PC-3 (cell line): ENCODE results near the gene CCND3. TPM values are rescaled to one million over a fixed set of nuclear protein-coding genes. Genes with fewer than 3 reads are reported as not detected.

ENCODE experiments used
- ATAC-seq: fragments of 200-7000 bp; cut with Tn5 transposase; 2 replicates; pipeline ENCODE4 v1.9.1; 2020; ENCODE audit warnings: mild to moderate bottlenecking, moderate library complexity
- BruUV-seq: library from RNA; stranded (reverse); fragments of 400-500 nt; replicated peaks from 2 replicates; lab custom pipeline; 2021; lab: Mats Ljungman, UMichigan
- CTCF ChIA-PET: fragments of 300-600 bp; sonication (Branson Sonifier 250); formaldehyde crosslinking; loops from one replicate; lab custom pipeline; 2022; ENCODE audit warnings: antibody characterized with exemption; lab: Charles Lee
- POLR2A ChIA-PET: fragments of 300-600 bp; sonication (Branson Sonifier 250); formaldehyde crosslinking; loops from one replicate; lab custom pipeline; 2022; ENCODE audit warnings: antibody characterized with exemption; ENCODE audit not compliant: unreplicated experiment; lab: Charles Lee
- DNase-seq: peaks from one replicate; pipeline ENCODE4 v3.0.0-alpha.2; 2015
- H2AFZ ChIP-seq: fragments of 300-600 bp; sonication (generic); 2 replicates; pipeline ENCODE4 v1.6.0; 2016; ENCODE audit warnings: antibody characterized with exemption, low read length
- H3F3A ChIP-seq: fragments of 300-600 bp; sonication (generic); one replicate; pipeline ENCODE4 v1.6.0; 2017; ENCODE audit warnings: antibody characterized with exemption, low read length, control low read depth, mild to moderate bottlenecking; ENCODE audit not compliant: unreplicated experiment
- H3K27ac ChIP-seq: fragments of 300-600 bp; sonication (generic); 2 replicates; pipeline ENCODE4 v1.5.1; 2016; ENCODE audit warnings: mild to moderate bottlenecking, low read length
- H3K27me3 ChIP-seq: fragments of 300-600 bp; sonication (generic); 2 replicates; pipeline ENCODE4 v1.6.1; 2016; ENCODE audit warnings: low read length, mixed read lengths
- H3K36me3 ChIP-seq: fragments of 300-600 bp; sonication (generic); 2 replicates; pipeline ENCODE4 v1.6.1; 2016; ENCODE audit warnings: low read depth, mixed run types, low read length, mixed read lengths
- H3K4me1 ChIP-seq: fragments of 300-600 bp; sonication (generic); 2 replicates; pipeline ENCODE4 v1.5.1; 2016; ENCODE audit warnings: low read length; ENCODE audit not compliant: insufficient read depth
- H3K4me2 ChIP-seq: fragments of 300-600 bp; sonication (generic); 2 replicates; pipeline ENCODE4 v1.6.0; 2016; ENCODE audit warnings: low read length
- H3K4me3 ChIP-seq: fragments of 300-600 bp; sonication (generic); 2 replicates; pipeline ENCODE4 v1.5.1; 2016; ENCODE audit warnings: mild to moderate bottlenecking, low read length, mixed read lengths
- H3K79me2 ChIP-seq: fragments of 300-600 bp; sonication (generic); 2 replicates; pipeline ENCODE4 v1.6.1; 2017; ENCODE audit warnings: low read length, mixed read lengths
- H3K9ac ChIP-seq: fragments of 300-600 bp; sonication (generic); 2 replicates; pipeline ENCODE4 v1.6.0; 2016; ENCODE audit warnings: mild to moderate bottlenecking, low read length
- H3K9me2 ChIP-seq: fragments of 300-600 bp; sonication (generic); replicated peaks from 2 replicates; pipeline ENCODE4 v1.6.1; 2016; ENCODE audit warnings: mixed run types, low read length, mixed read lengths
- H3K9me3 ChIP-seq: fragments of 300-600 bp; sonication (generic); 2 replicates; pipeline ENCODE4 v1.6.1; 2016; ENCODE audit warnings: low read length, mixed read lengths
- H4K20me1 ChIP-seq: fragments of 300-600 bp; sonication (generic); 2 replicates; pipeline ENCODE4 v1.6.1; 2016; ENCODE audit warnings: low read length, mixed read lengths
- EZH2 ChIP-seq: fragments of 300-600 bp; sonication (generic); IDR thresholded peaks from one replicate; pipeline ENCODE4 v1.6.1; 2017; ENCODE audit warnings: antibody characterized with exemption, mild to moderate bottlenecking, low read length; ENCODE audit not compliant: unreplicated experiment
- EZH2phosphoT487 ChIP-seq: fragments of 300-600 bp; sonication (generic); IDR thresholded peaks from 2 replicates; pipeline ENCODE4 v1.6.1; 2018; ENCODE audit warnings: mild to moderate bottlenecking, antibody characterized with exemption, low read length, borderline replicate concordance
- intact Hi-C: fragments of 100-400 bp; cut with micrococcal nuclease; formaldehyde crosslinking; loops from 2 replicates; pipeline ENCODE4 v1.9.0; 2023
- total RNA-seq: library from RNA; depleted of rRNA; stranded (reverse); fragments of >200 nt; gene quantifications from 2 replicates; pipeline ENCODE4 v1.2.3, GENCODE V29; 2014
- TF ChIP-seq, protein P1 (sequence below): fragments of 300-600 bp; sonication (generic); conservative IDR thresholded peaks from 2 replicates; pipeline ENCODE4 v1.5.1; 2017; ENCODE audit warnings: antibody characterized with exemption, low read depth, mild to moderate bottlenecking, low read length

CCND3 gene
- total RNA-seq, 1 experiment from 2014 or later, result 44.7 TPM

DNA sequence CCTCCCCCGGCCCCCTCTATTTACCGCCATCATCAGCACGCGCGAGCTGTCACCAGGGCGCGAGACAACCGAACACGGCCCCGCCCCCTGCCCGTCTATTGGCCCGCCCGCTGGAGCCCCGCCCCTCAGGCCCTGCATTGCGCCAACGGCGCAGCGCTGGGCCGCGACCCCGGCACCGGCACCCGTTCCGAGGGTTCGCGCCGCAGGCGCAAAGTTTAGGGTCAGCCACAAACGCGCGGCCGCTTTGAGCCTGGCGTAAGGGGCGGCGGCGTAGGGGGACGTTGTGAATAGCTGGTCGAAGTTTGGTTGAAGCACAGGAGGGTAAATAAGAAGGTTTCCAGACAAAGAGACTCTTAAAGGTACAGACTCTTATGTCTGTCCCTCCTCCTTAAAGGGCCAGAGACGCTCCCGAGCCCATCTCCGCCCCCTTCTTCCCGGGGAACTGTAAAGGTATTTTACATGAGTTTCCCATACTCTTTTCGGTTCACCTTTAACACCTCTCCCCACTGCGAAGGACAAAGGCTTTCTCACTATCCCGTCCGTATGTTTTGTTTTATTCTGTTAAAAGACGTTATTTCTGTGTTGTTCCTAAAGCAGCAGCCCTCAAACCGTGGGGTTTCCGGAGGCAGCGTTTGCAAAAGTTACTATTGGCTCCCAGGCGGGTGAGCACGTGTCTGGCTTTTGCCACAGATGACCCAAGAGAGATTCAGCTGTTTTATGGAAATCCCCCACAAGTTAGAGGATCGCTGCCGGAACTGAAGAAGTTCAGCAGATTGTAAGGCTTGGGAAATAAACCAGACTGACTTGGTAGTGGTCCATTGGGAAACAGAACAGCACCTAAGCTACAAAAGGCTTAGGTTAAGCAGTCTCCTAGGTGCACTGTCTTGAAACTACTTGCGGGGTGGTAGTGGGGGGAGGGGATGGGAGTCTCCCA lies 46.0 kb downstream of the CCND3 start, which contains the start of gene USP49:
USP49 (minus strand) TSS at position 76 of the 934 bp plus-strand sequence. CDS start 88,392 bp downstream, outside the sequence.
- POLR2A ChIA-PET, result interaction anchor here (0.6 to 1.2 kb wide), 8 partner anchors 8 to 821 kb away, joined by 3 to 4 read pairs (median 3); partner anchors contain the start of gene BYSL
- TF ChIP-seq, protein P1, sequence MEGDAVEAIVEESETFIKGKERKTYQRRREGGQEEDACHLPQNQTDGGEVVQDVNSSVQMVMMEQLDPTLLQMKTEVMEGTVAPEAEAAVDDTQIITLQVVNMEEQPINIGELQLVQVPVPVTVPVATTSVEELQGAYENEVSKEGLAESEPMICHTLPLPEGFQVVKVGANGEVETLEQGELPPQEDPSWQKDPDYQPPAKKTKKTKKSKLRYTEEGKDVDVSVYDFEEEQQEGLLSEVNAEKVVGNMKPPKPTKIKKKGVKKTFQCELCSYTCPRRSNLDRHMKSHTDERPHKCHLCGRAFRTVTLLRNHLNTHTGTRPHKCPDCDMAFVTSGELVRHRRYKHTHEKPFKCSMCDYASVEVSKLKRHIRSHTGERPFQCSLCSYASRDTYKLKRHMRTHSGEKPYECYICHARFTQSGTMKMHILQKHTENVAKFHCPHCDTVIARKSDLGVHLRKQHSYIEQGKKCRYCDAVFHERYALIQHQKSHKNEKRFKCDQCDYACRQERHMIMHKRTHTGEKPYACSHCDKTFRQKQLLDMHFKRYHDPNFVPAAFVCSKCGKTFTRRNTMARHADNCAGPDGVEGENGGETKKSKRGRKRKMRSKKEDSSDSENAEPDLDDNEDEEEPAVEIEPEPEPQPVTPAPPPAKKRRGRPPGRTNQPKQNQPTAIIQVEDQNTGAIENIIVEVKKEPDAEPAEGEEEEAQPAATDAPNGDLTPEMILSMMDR, result no peak
- TF ChIP-seq EZH2phosphoT487 (no peak), EZH2 (no peak)

DNA sequence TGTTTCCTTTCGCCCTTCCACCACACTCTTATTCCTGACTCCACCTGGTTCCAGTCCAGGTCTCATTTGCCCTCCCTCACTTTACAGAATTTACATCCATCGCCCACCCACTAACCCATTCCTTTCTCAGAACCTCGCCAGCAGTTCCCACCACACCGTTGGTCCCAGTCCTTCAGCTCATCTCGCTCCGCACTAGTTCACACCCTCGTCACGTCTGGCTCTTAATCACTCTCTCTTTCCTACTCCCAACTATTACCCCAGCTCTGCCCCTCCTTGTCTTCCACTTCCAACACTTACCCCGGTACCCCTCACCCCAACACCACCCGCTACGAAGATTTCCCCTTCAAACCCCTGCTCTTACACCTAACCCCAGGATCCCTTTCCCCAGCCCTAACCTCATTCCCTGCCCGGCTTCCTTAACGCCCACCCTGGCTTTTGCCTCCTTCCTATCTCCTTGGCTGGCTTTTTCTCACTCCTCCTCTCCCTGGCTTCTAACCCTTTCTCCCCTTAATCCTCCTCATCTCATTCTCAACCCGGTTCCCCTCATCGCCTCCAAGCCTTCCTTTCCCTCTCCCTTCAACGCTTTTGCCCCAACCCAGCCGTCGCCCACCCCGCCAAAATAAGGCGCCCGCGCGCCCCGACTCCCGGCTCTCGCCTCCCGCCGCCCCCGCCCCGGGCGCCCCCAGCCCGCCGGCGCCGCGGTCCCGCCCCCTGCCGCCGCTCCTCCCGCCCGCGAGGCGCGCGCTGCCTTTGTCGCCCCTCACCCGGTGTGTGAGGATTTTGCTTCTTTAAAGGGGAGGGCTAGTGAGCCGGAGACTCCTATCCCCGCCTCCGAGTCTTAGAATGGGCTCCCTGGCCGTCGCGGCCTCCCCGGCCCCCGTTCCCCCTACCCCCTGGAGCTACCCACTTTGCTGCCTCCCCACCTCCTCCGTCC lies 47.0 kb downstream of the CCND3 start:
- H3K9me2 ChIP-seq, result no peaks in the 10 kb centered on the region
- CTCF ChIA-PET, result interaction anchor here (0.8 to 1.6 kb wide), 3 partner anchors 11 to 107 kb away, joined by 3 to 9 read pairs (median 6); partner anchors contain the start of genes BYSL, MED20 and TOMM6
- peak overlapping the region; percentile 92 for H2AFZ ChIP-seq

More for the DNA sequence above, 46.0 kb downstream of the CCND3 start, which contains the start of gene USP49:
- peaks cover 16% of the 10 kb centered on the region for H3K4me1 ChIP-seq
- H3K36me3 ChIP-seq, result no peaks in the 10 kb centered on the region; the same call in 1 of the 2 replicates
- BruUV-seq, result no TSS peak
- peak within 1 kb of the TSS; percentile 67 for H3K9ac ChIP-seq
- H3K27ac ChIP-seq, result peak within 1 kb of the TSS; percentile 67
- H3F3A ChIP-seq, result no peaks in the 10 kb centered on the region
- peaks cover 8% of the 10 kb centered on the region; the same call in 1 of the 2 replicates for H3K79me2 ChIP-seq
- H3K9me3 ChIP-seq, result no peaks in the 10 kb centered on the region
- ATAC-seq (peak; percentile 92), DNase-seq (peak; percentile 82)
- CTCF ChIA-PET, result interaction anchor here (0.7 to 1.6 kb wide), 4 partner anchors 10 to 108 kb away, joined by 3 to 9 read pairs (median 7); partner anchors contain the start of genes BYSL, MED20 and TOMM6
- intact Hi-C loops, result loop anchor here (1.0 to 5.0 kb wide), 3 partner anchors 22 to 48 kb away; partner anchors contain the start of genes BYSL and MED20
- peak within 1 kb of the TSS; percentile 85 for H3K4me3 ChIP-seq
- H2AFZ ChIP-seq, result peak within 1 kb of the TSS; percentile 92
- peak within 1 kb of the TSS; percentile 99 for H3K4me2 ChIP-seq
- no peaks in the 10 kb centered on the region for H4K20me1 ChIP-seq
- no peaks in the 10 kb centered on the region for H3K27me3 ChIP-seq
- H3K9me2 ChIP-seq, result no peaks in the 10 kb centered on the region

More for the DNA sequence above, 47.0 kb downstream of the CCND3 start:
- peaks cover 8% of the 10 kb centered on the region; the same call in 1 of the 2 replicates for H3K79me2 ChIP-seq
- no peaks in the 10 kb centered on the region for H3K27me3 ChIP-seq
- peak overlapping the region; percentile 85 for H3K4me3 ChIP-seq
- intact Hi-C loops, result loop anchor here (1.0 to 5.0 kb wide), 3 partner anchors 23 to 47 kb away; partner anchors contain the start of genes BYSL and MED20
- H3K9ac ChIP-seq, result peak overlapping the region; percentile 67
- H3K4me2 ChIP-seq, result peak overlapping the region; percentile 99
- ATAC-seq, result peak; percentile 39
- no peak for TF ChIP-seq EZH2phosphoT487
- TF ChIP-seq EZH2, result no peak
- TF ChIP-seq, protein P1, result no peak
- H3K4me1 ChIP-seq, result peaks cover 16% of the 10 kb centered on the region
- H3K27ac ChIP-seq, result no peak overlapping the region
- H3K9me3 ChIP-seq, result no peaks in the 10 kb centered on the region
- no peaks in the 10 kb centered on the region for H4K20me1 ChIP-seq
- H3F3A ChIP-seq, result no peaks in the 10 kb centered on the region
- BruUV-seq, result no TSS peak
- no peak for DNase-seq
- POLR2A ChIA-PET, result interaction anchor here (0.6 kb wide), 2 partner anchors 8 to 31 kb away, joined by 3 to 4 read pairs; no protein-coding TSS in a partner anchor
- H3K36me3 ChIP-seq, result no peaks in the 10 kb centered on the region; the same call in 1 of the 2 replicates
